GM21390 (cell line): ENCODE data around the gene DICER1.

ENCODE experiments used
- ATAC-seq: cut with Tn5 transposase; IDR thresholded peaks from one replicate; pipeline ENCODE4 v1.9.1; 2021; ENCODE audit not compliant: unreplicated experiment

Gene DICER1

DNA sequence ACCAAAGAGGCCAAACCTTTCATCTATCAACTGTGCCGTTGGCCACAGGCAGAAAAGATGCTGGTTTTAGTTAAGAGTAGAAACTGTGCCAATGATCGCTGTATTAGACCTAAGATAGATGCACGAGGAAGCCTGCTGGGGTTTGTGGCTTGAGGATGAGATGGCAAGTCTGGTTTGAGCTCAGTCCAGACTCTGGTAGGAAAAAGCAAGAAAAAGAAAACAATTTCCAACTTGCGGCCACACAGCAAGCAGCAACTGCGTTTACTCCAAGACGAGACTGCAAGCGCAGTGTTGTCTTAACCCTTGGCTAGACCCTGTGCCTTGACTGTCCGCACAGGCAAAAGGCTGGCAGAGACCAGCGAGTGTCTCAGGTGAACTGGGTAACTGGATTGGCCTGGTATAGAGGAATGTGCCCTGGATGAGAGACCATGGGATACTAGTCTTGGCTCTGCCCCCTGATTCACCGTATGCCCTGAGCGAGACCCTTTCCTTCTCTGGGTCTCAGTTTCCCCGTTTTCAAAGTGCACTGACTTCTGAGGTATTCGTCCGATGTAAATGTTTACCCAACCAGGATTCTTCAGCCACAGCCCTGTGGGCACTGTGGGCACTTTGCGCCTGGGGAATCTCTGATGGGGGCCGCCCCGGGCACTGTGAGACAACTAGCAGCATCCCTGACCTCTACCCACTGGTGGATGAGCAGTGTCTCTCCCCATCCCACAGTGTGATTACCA lies 113.4 kb downstream of the DICER1 start:
- ATAC-seq: no peak

GRCh38 chr14:95043314-95043713 lies 114.0 kb downstream of the DICER1 start:
- ATAC-seq: no peak

DNA sequence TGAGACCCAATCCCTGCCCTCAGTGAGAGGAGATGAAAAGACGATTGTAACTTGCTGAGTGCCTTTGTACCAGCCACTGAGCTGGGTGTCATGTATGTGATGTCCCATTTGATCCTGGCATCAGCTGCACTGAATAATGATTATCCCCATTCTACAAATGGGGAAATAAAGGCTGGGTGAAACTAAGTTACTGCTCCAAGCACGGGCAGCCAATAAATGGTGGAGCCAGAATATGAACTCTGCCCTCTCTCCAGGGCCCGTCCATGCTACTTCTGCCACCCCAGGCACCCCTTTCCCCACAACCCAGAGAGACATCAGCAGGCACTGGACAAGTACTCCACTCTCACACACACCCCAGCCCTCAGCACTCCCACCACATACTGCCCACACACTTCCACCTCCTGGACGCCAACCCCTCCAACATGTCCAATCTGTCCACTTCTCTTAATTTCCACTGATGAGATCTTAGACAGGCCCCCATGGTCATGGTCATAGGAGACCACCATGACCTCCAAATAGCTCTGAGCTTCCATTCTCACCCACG lies 115.8 kb downstream of the DICER1 start:
- ATAC-seq: no peak

DNA sequence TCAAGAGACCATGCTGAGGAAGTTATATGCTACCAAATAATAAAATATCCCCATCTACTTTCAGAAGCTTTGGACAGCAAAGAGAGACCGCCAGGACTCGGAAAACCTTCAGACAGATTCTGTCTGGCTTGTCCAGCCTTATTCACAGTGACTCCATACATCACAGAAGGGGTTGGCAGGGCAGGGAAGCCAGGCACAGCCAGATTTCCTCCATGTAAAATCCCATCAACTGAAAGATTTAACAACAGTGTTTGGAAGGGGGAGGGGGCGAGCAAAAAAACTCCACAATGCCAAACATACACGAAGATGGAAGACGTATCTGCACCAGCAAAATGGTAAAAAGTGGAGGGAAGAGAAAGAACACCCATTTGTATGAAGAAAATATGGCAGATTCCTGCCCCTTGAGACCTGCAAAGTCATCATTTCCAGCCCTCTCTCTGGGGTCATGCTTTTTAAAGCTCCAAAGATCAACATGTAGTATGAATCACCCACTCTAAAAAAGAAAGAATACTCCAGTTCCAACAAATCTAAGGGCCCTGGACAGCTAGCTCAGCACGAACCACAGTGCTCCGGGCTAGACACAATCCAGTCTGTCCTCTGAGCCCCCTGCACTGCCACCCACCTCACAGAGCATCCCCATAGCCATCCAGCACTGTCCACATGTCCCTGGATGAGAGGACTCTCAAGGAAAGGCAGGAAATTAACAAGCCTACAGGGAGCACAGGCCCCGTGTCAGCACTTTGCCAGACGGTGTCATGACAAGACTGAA lies 116.4 kb downstream of the DICER1 start:
- no peak for ATAC-seq

GRCh38 chr14:95039993-95040348 lies 117.4 kb downstream of the DICER1 start:
- no peak for ATAC-seq

DNA sequence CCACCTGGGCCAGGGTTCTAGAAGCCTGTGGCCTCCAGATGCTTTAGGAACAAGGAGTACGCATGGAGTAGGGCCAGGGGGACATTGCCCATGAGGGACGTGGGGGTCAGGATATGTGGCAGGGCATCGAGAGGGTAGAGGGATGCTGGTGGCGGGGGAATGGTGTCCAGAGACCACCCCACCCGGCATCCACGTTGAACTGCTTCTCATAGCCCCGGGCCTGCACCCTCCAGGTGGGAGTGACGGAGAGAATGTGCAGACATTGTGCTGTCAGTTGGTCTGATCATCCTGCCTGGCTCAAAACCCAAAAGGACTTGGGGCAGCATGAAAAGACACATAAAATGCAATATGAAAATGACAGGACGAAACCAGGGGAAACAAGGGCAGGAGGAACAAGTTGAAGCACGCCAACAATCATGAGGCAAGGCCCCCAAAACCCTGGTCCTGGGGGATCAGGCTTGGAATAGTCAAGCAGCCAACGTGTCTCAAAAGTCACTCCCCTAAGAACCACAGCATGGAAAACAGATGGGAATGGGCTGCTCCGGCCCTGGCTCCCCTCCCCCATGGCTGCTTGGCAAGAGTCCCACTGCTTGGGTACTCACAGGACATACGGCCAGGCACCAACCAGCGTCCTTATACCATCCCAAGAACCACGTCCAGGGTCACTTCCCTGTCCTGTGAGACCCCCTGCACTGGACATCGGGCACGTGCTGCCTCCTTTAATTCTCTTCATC lies 117.9 kb downstream of the DICER1 start:
- no peak for ATAC-seq

GRCh38 chr14:95038521-95039250 lies 118.6 kb downstream of the DICER1 start:
- ATAC-seq: no peak

DNA sequence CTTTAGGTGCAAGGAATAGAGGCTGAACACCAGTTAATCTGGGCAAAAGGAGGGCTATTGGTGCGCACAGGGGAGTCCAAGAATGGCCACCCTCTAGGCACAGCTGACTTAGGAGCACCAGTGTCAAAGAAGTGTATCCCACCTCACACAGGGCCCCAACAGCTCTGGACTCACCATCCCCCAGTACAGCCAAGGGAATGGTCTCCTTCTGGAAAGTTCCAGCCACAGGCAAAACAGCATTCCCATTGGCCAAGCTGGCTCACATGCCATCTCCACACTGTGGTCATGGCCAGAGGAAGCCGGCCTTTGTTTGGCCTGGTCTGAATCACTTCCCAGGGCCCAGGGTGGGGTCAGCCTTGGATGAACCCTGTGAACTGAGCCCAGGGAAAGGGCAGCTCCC lies 120.1 kb downstream of the DICER1 start:
- ATAC-seq: no peak
